Keratinocyte (primary cell): ENCODE results near the gene HORMAD2.

ENCODE experiments used
- CTCF ChIP-seq, 3 experiments: IDR thresholded peaks in 1 of 3; conservative IDR thresholded peaks in 1 of 3; optimal IDR thresholded peaks in 1 of 3; 2 replicates in 2 of 3; 3 replicates in 1 of 3; pipeline versions ENCODE3 to v1.5.1; 2011; ENCODE audit warnings: low read length in 3 of 3, mild to moderate bottlenecking in 3 of 3, moderate library complexity in 2 of 3, control low read depth in 1 of 3, inconsistent platforms in 1 of 3; ENCODE audit not compliant: insufficient read depth in 2 of 3; ENCODE audit errors: extremely low read depth in 1 of 3
- EZH2 ChIP-seq: IDR thresholded peaks from one replicate; pipeline ENCODE4 v1.6.1; 2012; ENCODE audit warnings: inconsistent platforms, mild to moderate bottlenecking, low read length, moderate library complexity

GRCh38 chr22:30205281-30206115 lies 125.2 kb downstream of the HORMAD2 start:
- no peak for TF ChIP-seq CTCF (optimal IDR thresholded peaks at IDR 0.05 in 1 of 3, IDR thresholded peaks at IDR 0.05 in 1 of 3, conservative IDR thresholded peaks at IDR 0.05 in 1 of 3; ENCODE audit: extremely low read depth in 1 of 3, insufficient read depth in 2 of 3, low read length in 3 of 3)
- TF ChIP-seq EZH2, result no peak
